DMS 273 (cell line): ENCODE data around the gene DGKA.
A peak's percentile ranks its signal among the peaks of the same experiment; 100 is the strongest.
"Not testable (repeated sequence)": the region's sequence is repeated elsewhere in the genome, so short reads cannot be mapped to it uniquely, and the experiment has no call there.

Experiments
- DNase-seq: peaks from one replicate; lab custom pipeline; 2025; ENCODE audit not compliant: unreplicated experiment; lab: John Stamatoyannopoulos, UW

DGKA gene

GRCh38 chr12:55966408-55967281, 35.7 kb downstream of the DGKA start, which contains the start of gene CDK2:
CDK2 (plus strand) TSS chr12:55966830; CDS start chr12:55967009, 179 bp downstream.
- peak; percentile 92 for DNase-seq

GRCh38 chr12:55969356-55969755, 38.4 kb downstream of the DGKA start:
- DNase-seq, result no peak

GRCh38 chr12:55970775-55971174, 39.8 kb downstream of the DGKA start:
- no peak for DNase-seq

- peak; percentile 14 for DNase-seq
Measured at GRCh38 chr12:55972042-55972441, 41.1 kb downstream of the DGKA start.

GRCh38 chr12:55972456-55972855, 41.5 kb downstream of the DGKA start:
- DNase-seq, result no peak

- DNase-seq, result no peak
Measured at GRCh38 chr12:55972911-55973598, 42.1 kb downstream of the DGKA start.

- DNase-seq, result peak; percentile 99
Measured at GRCh38 chr12:55973599-55974307, 42.8 kb downstream of the DGKA start, which contains the start of gene RAB5B. RAB5B (plus strand) TSS chr12:55974078; CDS start chr12:55986961, 12,883 bp downstream.

GRCh38 chr12:55974308-55974730, 43.4 kb downstream of the DGKA start:
- DNase-seq, result peak; percentile 49

GRCh38 chr12:55978393-55978792, 47.4 kb downstream of the DGKA start:
- DNase-seq, result no peak

- DNase-seq, result no peak
Measured at GRCh38 chr12:55979069-55979468, 48.1 kb downstream of the DGKA start.

- not testable (repeated sequence) for DNase-seq
Measured at GRCh38 chr12:55981882-55982281, 50.9 kb downstream of the DGKA start.

GRCh38 chr12:55982319-55982936, 51.5 kb downstream of the DGKA start:
- no peak for DNase-seq

GRCh38 chr12:55983232-55983842, 52.4 kb downstream of the DGKA start:
- no peak for DNase-seq

- no peak for DNase-seq
Measured at GRCh38 chr12:55984861-55985260, 53.9 kb downstream of the DGKA start.

- DNase-seq, result no peak
Measured at GRCh38 chr12:55985341-55985740, 54.4 kb downstream of the DGKA start.

- DNase-seq, result not testable (repeated sequence)
Measured at GRCh38 chr12:55985976-55986375, 55.0 kb downstream of the DGKA start.

- DNase-seq, result no peak
Measured at GRCh38 chr12:55991110-55991509, 60.1 kb downstream of the DGKA start.

GRCh38 chr12:55993230-55993853, 62.4 kb downstream of the DGKA start:
- no peak for DNase-seq

- no peak for DNase-seq
Measured at GRCh38 chr12:55995366-55995765, 64.4 kb downstream of the DGKA start.

GRCh38 chr12:55996201-55996714, 65.3 kb downstream of the DGKA start:
- peak; percentile 75 for DNase-seq
